ENCODE data around the gene FAM131B. TPM values are rescaled to one million over a fixed set of nuclear protein-coding genes. Genes with fewer than 3 reads are reported as not detected.

The FAM131B gene
- polyA plus RNA-seq, 1 donor (not counting 4 experiments of a cell fraction or from before 2014, with no cell fraction given): 0.21 TPM

DNA sequence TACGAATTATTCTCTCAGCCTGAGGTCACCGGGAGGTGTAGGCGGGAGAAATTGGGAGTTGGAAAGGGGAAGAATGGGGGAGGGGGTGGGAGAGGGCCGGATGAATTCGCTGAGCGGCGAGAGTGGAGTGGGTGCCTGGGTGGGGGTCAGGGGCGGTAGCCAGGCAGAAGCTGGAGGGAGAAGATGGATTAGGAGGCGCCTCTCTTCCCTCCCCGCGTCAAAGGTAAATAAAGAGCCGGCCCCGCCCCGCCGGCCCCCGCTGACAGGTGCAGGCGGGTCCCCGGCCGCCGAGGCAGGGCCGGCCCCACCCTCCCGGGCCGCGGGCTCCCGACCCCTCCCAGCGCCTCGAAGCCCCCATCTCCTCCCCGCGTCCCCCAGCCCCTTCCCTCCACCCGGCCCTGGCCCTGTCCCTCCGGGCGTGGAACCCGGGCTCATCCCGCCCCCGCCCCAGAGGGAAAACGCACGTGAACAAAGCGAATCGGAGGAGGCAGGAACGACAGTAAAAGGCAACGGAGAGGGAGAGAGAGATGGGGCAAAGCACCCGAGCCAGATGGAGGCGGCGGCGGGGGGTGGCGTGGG lies 872 bp downstream of the FAM131B start:
- no peak overlapping the region for H3K9ac ChIP-seq (ENCODE audit: control insufficient read depth, extremely low read depth, insufficient read depth, low read length)
- no peaks in the 10 kb centered on the region for H3K4me1 ChIP-seq (ENCODE audit: control insufficient read depth, extremely low read depth, insufficient read depth, low read length)
- no peak overlapping the region for H3K27ac ChIP-seq (ENCODE audit: control insufficient read depth, insufficient read depth, low read length)
- H3K79me2 ChIP-seq (ENCODE audit: control insufficient read depth, insufficient read depth, low read length): no peaks in the 10 kb centered on the region
- FAIRE-seq (no peak), DNase-seq (ENCODE audit: low read depth, low spot score) (no peak)
- peaks cover 61% of the 10 kb centered on the region for H3K27me3 ChIP-seq (ENCODE audit: control insufficient read depth, extremely low read depth, insufficient read depth, low read length)
- dilution Hi-C loops (cut with MboI; ENCODE audit: extremely low pct_ligation_motif_present, low sequenced_read_pairs): no loop called here
- H4K20me1 ChIP-seq (ENCODE audit: control insufficient read depth, extremely low read depth, insufficient read depth, low read length): no peaks in the 10 kb centered on the region
- TF ChIP-seq CTCF (optimal IDR thresholded peaks at IDR 0.05 in 1 of 3, IDR thresholded peaks at IDR 0.05 in 1 of 3, conservative IDR thresholded peaks at IDR 0.05 in 1 of 3; ENCODE audit: extremely low read depth in 1 of 3, insufficient read depth in 2 of 3, low read length in 3 of 3) (no peak), EZH2 (IDR thresholded peaks at IDR 0.05; ENCODE audit: low read length) (no peak)
- H3K9me1 ChIP-seq (ENCODE audit: control insufficient read depth, extremely low read depth, insufficient read depth, low read length): no peaks in the 10 kb centered on the region
- H3K4me2 ChIP-seq (ENCODE audit: control insufficient read depth, extremely low read depth, insufficient read depth, low read depth, low read length): peak overlapping the region; percentile 60
- H3K4me3 ChIP-seq (ENCODE audit: control insufficient read depth in 2 of 3, extremely low read depth in 1 of 3, insufficient read depth in 2 of 3, low read depth in 1 of 3, low read length in 3 of 3): peak overlapping the region in 1 of 3 experiments; percentile 33
- H3K36me3 ChIP-seq (ENCODE audit: control insufficient read depth in 2 of 2, extremely low read depth in 1 of 2, insufficient read depth in 2 of 2, low read length in 2 of 2): no peaks in the 10 kb centered on the region
- H3K9me3 ChIP-seq (ENCODE audit: control insufficient read depth, low read depth, low read length): no peaks in the 10 kb centered on the region
- H2AFZ ChIP-seq (ENCODE audit: control insufficient read depth, low read length): no peak overlapping the region

DNA sequence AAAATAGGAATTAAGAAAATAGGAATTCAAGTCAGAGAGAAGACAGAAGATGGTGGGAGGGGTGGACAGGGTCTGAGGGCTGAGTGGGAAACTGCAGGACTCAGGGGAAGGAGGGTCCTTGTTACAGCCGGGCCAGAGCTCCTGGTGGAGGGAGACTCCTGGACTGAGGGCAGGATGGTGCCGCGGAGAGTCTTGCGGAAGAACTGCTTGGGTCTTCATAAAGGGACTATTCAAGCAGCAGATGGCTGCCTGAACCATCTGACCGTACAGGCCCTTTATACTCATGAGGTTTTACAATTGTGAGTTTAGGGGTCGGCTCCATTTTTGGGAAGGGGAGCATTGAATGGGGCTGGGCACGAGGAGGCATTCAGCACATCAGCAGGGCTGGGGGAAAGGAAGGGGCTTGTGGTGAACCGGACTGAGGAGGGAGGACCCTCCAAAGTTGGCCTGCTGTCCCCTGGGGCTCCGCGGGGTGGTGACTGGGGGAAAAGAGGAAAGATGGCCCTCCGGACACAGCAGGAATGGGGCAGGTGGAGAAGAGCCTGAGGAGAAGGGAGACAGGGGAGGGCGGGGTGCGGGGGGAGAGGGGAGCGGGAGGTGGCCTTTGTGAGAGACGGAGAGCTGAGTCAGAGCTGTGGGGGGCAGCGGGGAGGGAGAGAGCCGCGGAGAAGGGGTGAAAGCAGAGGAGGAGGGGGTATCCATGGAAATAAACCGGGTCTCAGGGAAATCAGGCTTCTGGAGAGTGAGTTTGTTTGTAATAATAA lies 1.5 kb downstream of the FAM131B start:
- Histone ChIP-seq H3K79me2 (ENCODE audit: control insufficient read depth, insufficient read depth, low read length) (no peaks in the 10 kb centered on the region), H3K9me1 (ENCODE audit: control insufficient read depth, extremely low read depth, insufficient read depth, low read length) (no peaks in the 10 kb centered on the region), H4K20me1 (ENCODE audit: control insufficient read depth, extremely low read depth, insufficient read depth, low read length) (no peaks in the 10 kb centered on the region), H3K4me2 (ENCODE audit: control insufficient read depth, extremely low read depth, insufficient read depth, low read depth, low read length) (no peak overlapping the region), H3K9me3 (ENCODE audit: control insufficient read depth, low read depth, low read length) (no peaks in the 10 kb centered on the region), H3K4me3 (ENCODE audit: control insufficient read depth in 2 of 3, extremely low read depth in 1 of 3, insufficient read depth in 2 of 3, low read depth in 1 of 3, low read length in 3 of 3) (no peak overlapping the region), H2AFZ (ENCODE audit: control insufficient read depth, low read length) (no peak overlapping the region), H3K27me3 (ENCODE audit: control insufficient read depth, extremely low read depth, insufficient read depth, low read length) (peaks cover 61% of the 10 kb centered on the region), H3K4me1 (ENCODE audit: control insufficient read depth, extremely low read depth, insufficient read depth, low read length) (no peaks in the 10 kb centered on the region), H3K27ac (ENCODE audit: control insufficient read depth, insufficient read depth, low read length) (no peak overlapping the region), H3K9ac (ENCODE audit: control insufficient read depth, extremely low read depth, insufficient read depth, low read length) (no peak overlapping the region), H3K36me3 (ENCODE audit: control insufficient read depth in 2 of 2, extremely low read depth in 1 of 2, insufficient read depth in 2 of 2, low read length in 2 of 2) (no peaks in the 10 kb centered on the region)
- dilution Hi-C loops (cut with MboI; ENCODE audit: extremely low pct_ligation_motif_present, low sequenced_read_pairs): no loop called here
- FAIRE-seq: no peak
- no peak for TF ChIP-seq CTCF (optimal IDR thresholded peaks at IDR 0.05 in 1 of 3, IDR thresholded peaks at IDR 0.05 in 1 of 3, conservative IDR thresholded peaks at IDR 0.05 in 1 of 3; ENCODE audit: extremely low read depth in 1 of 3, insufficient read depth in 2 of 3, low read length in 3 of 3)
- peak; percentile 28 for TF ChIP-seq EZH2 (IDR thresholded peaks at IDR 0.05; ENCODE audit: low read length)
- DNase-seq (ENCODE audit: low read depth, low spot score): no peak
